SU-DHL-6 (cell line): ENCODE data around the gene NVL.

ENCODE experiments used
- EZH2phosphoT487 ChIP-seq: fragments of 200-600 bp; sonication (generic), shearing (Covaris generic); conservative IDR thresholded peaks from 2 replicates; pipeline ENCODE4 v1.6.1; 2018; ENCODE audit warnings: mild to moderate bottlenecking, antibody characterized with exemption, low read length, moderate library complexity, mixed read lengths
- TF ChIP-seq, protein P1 (sequence below): fragments of 200-600 bp; sonication (generic); IDR thresholded peaks from one replicate; pipeline ENCODE4 v1.5.1; 2017; ENCODE audit warnings: antibody characterized with exemption, mild to moderate bottlenecking, low read length, moderate library complexity; ENCODE audit not compliant: insufficient read depth, poor library complexity, severe bottlenecking

- TF ChIP-seq, protein P1, sequence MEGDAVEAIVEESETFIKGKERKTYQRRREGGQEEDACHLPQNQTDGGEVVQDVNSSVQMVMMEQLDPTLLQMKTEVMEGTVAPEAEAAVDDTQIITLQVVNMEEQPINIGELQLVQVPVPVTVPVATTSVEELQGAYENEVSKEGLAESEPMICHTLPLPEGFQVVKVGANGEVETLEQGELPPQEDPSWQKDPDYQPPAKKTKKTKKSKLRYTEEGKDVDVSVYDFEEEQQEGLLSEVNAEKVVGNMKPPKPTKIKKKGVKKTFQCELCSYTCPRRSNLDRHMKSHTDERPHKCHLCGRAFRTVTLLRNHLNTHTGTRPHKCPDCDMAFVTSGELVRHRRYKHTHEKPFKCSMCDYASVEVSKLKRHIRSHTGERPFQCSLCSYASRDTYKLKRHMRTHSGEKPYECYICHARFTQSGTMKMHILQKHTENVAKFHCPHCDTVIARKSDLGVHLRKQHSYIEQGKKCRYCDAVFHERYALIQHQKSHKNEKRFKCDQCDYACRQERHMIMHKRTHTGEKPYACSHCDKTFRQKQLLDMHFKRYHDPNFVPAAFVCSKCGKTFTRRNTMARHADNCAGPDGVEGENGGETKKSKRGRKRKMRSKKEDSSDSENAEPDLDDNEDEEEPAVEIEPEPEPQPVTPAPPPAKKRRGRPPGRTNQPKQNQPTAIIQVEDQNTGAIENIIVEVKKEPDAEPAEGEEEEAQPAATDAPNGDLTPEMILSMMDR, result no peak
- TF ChIP-seq EZH2phosphoT487, result no peak
Observed at GRCh38 chr1:224271106-224271505, 58.9 kb downstream of the NVL start.
